ENCODE measurements around the gene EIF4A3.
A peak's percentile ranks its signal among the peaks of the same experiment; 100 is the strongest.

- TF ChIP-seq CTCF (optimal IDR thresholded peaks at IDR 0.05 in 1 of 3, IDR thresholded peaks at IDR 0.05 in 1 of 3, conservative IDR thresholded peaks at IDR 0.05 in 1 of 3; ENCODE audit: extremely low read depth in 1 of 3, insufficient read depth in 2 of 3, low read length in 3 of 3) (peak; percentile 61 to 67 (median 63)), EZH2 (IDR thresholded peaks at IDR 0.05; ENCODE audit: low read length) (no peak)
These were observed 49.0 kb upstream of the EIF4A3 start for GRCh38 chr17:80195671-80196529.

All from keratinocyte (primary cell).